ENCODE measurements around the gene PIKFYVE.

- TF ChIP-seq FOXM1 (IDR thresholded peaks at IDR 0.05; ENCODE audit: borderline replicate concordance, low read depth), result no peak
- no peak for TF ChIP-seq EP300 (IDR thresholded peaks at IDR 0.05; ENCODE audit: borderline replicate concordance)
- TF ChIP-seq YY1 (IDR thresholded peaks at IDR 0.05; ENCODE audit: low read depth), result no peak
- TF ChIP-seq TAF1 (IDR thresholded peaks at IDR 0.05; ENCODE audit: low read depth), result no peak
- no peak for TF ChIP-seq CEBPB (IDR thresholded peaks at IDR 0.05)
- TF ChIP-seq ZBTB7A (IDR thresholded peaks at IDR 0.05; ENCODE audit: low read depth), result no peak
- TF ChIP-seq TCF12 (IDR thresholded peaks at IDR 0.05; ENCODE audit: low read depth), result no peak
- no peak for TF ChIP-seq RAD21 (IDR thresholded peaks at IDR 0.05; ENCODE audit: low read depth)
- TF ChIP-seq REST (IDR thresholded peaks at IDR 0.05; ENCODE audit: low read depth), result no peak
- no peak for TF ChIP-seq CREB1 (IDR thresholded peaks at IDR 0.05; ENCODE audit: low read depth)
- TF ChIP-seq NFIC (IDR thresholded peaks at IDR 0.05), result no peak
- no peak for TF ChIP-seq MAX (IDR thresholded peaks at IDR 0.05)
- no peak for TF ChIP-seq EGR1 (IDR thresholded peaks at IDR 0.05)
Measured at GRCh38 chr2:208319391-208319790, 53.3 kb downstream of the PIKFYVE start.

All from Ishikawa (cell line).